H1 (cell line): ENCODE measurements around the gene MAP4K5. TPM values are rescaled to one million over a fixed set of nuclear protein-coding genes. Genes with fewer than 3 reads are reported as not detected.

Experiments used
- RXRA ChIP-seq: IDR thresholded peaks from 2 replicates; pipeline ENCODE4 v1.6.1; 2011; ENCODE audit warnings: low read depth, mild to moderate bottlenecking, low read length, moderate library complexity; ENCODE audit not compliant: insufficient read depth
- SIX5 ChIP-seq: IDR thresholded peaks from 2 replicates; pipeline ENCODE4 v1.6.1; 2011; ENCODE audit warnings: mild to moderate bottlenecking, low read depth, low read length
- polyA plus RNA-seq, 7 experiments: library from polyadenylated mRNA; depleted of rRNA in 3 of 7; stranded (reverse) in 5 of 7; unstranded in 2 of 7; fragments of >200 nt in 5 of 7; fragments of 200-250 nt in 2 of 7; gene quantifications; 1 replicate in 5 of 7; 2 replicates in 1 of 7; 4 replicates in 1 of 7; pipeline versions ENCODE4 v1.2.1 to v1.2.3, GENCODE V29; 2011 to 2013; ENCODE audit warnings: missing spikeins in 2 of 7, mixed read lengths in 2 of 7
- total RNA-seq: library from RNA; stranded (reverse); fragmentation: NEBNext Ultra II Directional; extraction: Animal tissue kit (Norgen Biotek cat#: 25700); gene quantifications from 2 replicates; pipeline ENCODE4 v1.2.1, GENCODE V29; 2021

Gene MAP4K5
- total and polyA plus RNA-seq, 2 of the 8 experiments (the other 6 are each of a cell fraction or from before 2014, with no cell fraction given) = 7.6 to 34.5 TPM

DNA sequence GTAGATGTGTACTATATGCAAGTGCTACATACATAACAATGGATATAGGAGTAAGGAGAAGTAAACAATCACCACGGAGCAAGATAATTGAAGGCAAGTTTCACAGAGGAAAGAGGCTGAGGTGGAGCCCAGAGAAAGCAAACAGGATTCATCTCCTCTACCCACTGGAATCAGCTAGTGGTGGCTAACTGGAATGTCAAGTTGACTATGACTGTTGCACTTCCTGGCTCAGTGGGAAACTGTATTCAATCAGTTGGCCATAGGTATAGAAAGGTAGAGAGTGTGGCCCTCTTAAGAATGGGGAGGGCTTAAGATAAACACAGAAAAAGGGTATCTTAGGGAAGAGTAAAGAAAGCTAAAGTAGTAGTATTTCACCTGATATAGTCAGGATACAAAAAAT is 62.4 kb downstream of the MAP4K5 start (continued):
- no peak for TF ChIP-seq RXRA
- no peak for TF ChIP-seq SIX5
- TF ChIP-seq, all 59 proteins: peak for 0
